AG09319 (cell line): ENCODE measurements around the gene CNGA4.

Experiments used
- DNase-seq: peaks from one replicate; pipeline ENCODE4 v3.0.0-alpha.2; 2010; ENCODE audit warnings: low read depth; ENCODE audit errors: extremely low read depth
- CTCF ChIP-seq: IDR thresholded peaks from 2 replicates; pipeline ENCODE4 v1.5.1; 2011; ENCODE audit warnings: low read depth, mild to moderate bottlenecking, inconsistent platforms, low read length, moderate library complexity

Gene CNGA4

GRCh38 chr11:6201481-6201880 is 37.4 kb upstream of the CNGA4 start:
- no peak for TF ChIP-seq CTCF

GRCh38 chr11:6202041-6202440 is 36.8 kb upstream of the CNGA4 start:
- no peak for DNase-seq
- no peak for TF ChIP-seq CTCF

More at GRCh38 chr11:6201481-6201880, 37.4 kb upstream of the CNGA4 start:
- no peak for DNase-seq

GRCh38 chr11:6203327-6203726 is 35.6 kb upstream of the CNGA4 start:
- DNase-seq: no peak
- no peak for TF ChIP-seq CTCF

GRCh38 chr11:6204706-6205105 is 34.2 kb upstream of the CNGA4 start:
- no peak for TF ChIP-seq CTCF
- DNase-seq: no peak

DNA sequence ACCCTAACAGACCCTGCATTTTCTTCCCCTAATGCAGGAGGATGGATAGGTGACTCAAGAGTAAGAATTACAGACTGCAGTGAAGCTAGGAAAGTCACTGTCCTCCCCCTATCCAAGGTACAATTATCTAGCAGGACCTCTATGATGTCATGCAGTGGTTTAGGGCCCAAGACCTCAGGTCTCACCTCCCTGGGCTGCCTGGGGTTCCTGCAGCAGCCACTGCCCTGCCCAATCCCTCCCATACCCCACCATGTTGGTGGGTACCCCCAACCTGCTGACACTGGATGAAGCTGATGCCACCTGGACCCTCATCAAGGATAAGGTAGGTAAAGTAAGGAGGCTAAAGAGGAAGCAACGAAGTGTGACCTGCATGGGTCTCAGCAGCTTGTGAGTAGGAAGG is 33.5 kb upstream of the CNGA4 start, which contains the start of gene C11orf42:
Gene C11orf42 (plus strand): TSS at position 192 of the 400 bp plus-strand sequence. CDS start 59 bp downstream, at position 251.
- no peak for TF ChIP-seq CTCF
- DNase-seq: no peak

DNA sequence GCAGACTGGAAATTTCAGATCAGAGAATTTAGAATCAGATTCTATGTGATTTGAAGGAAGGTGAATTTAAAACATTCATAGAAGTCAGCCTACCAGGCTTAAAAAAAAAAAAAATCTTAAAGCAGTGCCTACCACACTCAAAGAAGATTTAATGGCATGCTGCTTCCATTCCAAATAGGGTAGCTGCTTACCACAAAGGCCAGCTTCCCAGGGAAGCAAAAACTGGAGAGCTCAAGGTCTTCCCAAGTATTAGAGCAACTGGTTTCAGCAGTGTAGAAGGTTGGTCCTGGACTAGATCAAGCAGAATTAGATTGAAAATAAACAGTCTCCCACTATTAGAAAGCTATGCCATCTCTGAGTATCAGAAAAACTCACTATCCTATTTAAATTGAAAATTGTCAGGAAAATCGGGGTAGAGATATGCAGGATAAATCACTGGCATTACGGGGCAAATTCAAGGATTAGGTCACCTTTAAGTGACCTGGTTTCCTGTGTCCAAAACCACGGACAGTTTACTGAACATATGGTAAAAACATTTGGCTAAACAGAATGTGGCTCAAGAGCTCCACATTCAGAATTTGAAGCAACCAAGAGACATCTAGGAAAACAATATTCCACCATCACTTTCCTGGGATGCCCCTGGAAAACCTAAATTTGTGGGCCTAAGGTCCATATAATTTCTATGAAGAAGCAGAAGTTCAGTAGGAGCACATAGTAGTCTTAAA is 32.3 kb upstream of the CNGA4 start:
- TF ChIP-seq CTCF: no peak
- DNase-seq: no peak

DNA sequence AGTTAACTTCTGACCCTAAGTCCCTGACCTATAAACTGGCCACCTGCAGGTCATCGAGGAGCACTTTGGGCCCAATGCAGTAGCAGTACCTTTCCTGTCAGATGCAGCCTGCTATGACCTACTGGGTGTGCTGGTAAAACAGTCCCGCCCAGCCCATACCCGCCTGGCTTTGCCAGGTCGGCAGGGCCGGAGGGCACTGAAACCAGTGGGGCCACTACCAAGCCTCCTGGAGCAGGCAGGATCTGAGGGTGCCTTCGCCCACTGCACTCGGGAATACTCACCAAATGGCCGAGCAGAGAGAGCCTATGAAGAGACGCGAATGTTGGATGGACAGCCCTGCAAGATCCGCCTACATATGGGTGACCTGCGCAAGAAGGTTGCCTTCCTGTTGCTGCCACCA is 29.1 kb upstream of the CNGA4 start:
- no peak for DNase-seq
- no peak for TF ChIP-seq CTCF
